SJCRH30 (cell line): ENCODE results near the gene RELCH. TPM values are rescaled to one million over a fixed set of nuclear protein-coding genes. Genes with fewer than 3 reads are reported as not detected.

ENCODE experiments used
- DNase-seq, 2 experiments: peaks; one replicate each; pipeline ENCODE4 v3.0.0-alpha.2; 2015 to 2020
- H3K27ac ChIP-seq: fragments of 250-450 bp; sonication (Bioruptor Pico); 2 replicates; pipeline ENCODE4 v1.5.1; 2020; ENCODE audit warnings: mild to moderate bottlenecking, moderate library complexity
- H3K27me3 ChIP-seq: fragments of 250-450 bp; sonication (Bioruptor Pico); 2 replicates; pipeline ENCODE4 v1.5.1; 2020; ENCODE audit warnings: mild to moderate bottlenecking, moderate library complexity
- H3K36me3 ChIP-seq: fragments of 250-450 bp; sonication (Bioruptor Pico); 2 replicates; pipeline ENCODE4 v1.5.1; 2020; ENCODE audit warnings: mild to moderate bottlenecking, moderate library complexity
- H3K4me1 ChIP-seq: fragments of 250-450 bp; sonication (Bioruptor Pico); 2 replicates; pipeline ENCODE4 v1.5.1; 2020; ENCODE audit warnings: mild to moderate bottlenecking, moderate library complexity
- H3K4me3 ChIP-seq: fragments of 250-450 bp; sonication (Bioruptor Pico); 2 replicates; pipeline ENCODE4 v1.5.1; 2020; ENCODE audit warnings: mild to moderate bottlenecking, moderate library complexity
- H3K9me3 ChIP-seq: fragments of 250-450 bp; sonication (Bioruptor Pico); replicated peaks from 2 replicates; pipeline ENCODE4 v1.5.1; 2020; ENCODE audit warnings: mild to moderate bottlenecking, moderate library complexity
- total RNA-seq: library from RNA; depleted of rRNA; stranded (reverse); fragments of >200 nt; shearing (Covaris generic); gene quantifications from 2 replicates; pipeline ENCODE4 v1.2.3, GENCODE V29; 2014; rRNA removed

RELCH gene
- total RNA-seq, 1 experiment from 2014 or later = 16.5 TPM

- Histone ChIP-seq H3K27ac (no peak overlapping the region), H3K4me3 (no peak overlapping the region), H3K36me3 (no peaks in the 10 kb centered on the region), H3K27me3 (no peaks in the 10 kb centered on the region), H3K9me3 (no peaks in the 10 kb centered on the region), H3K4me1 (no peaks in the 10 kb centered on the region)
- no peak for DNase-seq
These were observed 156.3 kb downstream of the RELCH start for GRCh38 chr18:62343316-62343715.

GRCh38 chr18:62345909-62346308 is 158.9 kb downstream of the RELCH start:
- no peaks in the 10 kb centered on the region for H3K9me3 ChIP-seq
- H3K27ac ChIP-seq = no peak overlapping the region
- no peak for DNase-seq
- H3K4me3 ChIP-seq = no peak overlapping the region
- H3K27me3 ChIP-seq = no peaks in the 10 kb centered on the region
- no peaks in the 10 kb centered on the region for H3K4me1 ChIP-seq
- no peaks in the 10 kb centered on the region for H3K36me3 ChIP-seq

GRCh38 chr18:62346333-62347088 is 159.5 kb downstream of the RELCH start:
- Histone ChIP-seq H3K27ac (no peak overlapping the region), H3K4me3 (no peak overlapping the region), H3K9me3 (no peaks in the 10 kb centered on the region), H3K4me1 (no peaks in the 10 kb centered on the region), H3K36me3 (no peaks in the 10 kb centered on the region), H3K27me3 (no peaks in the 10 kb centered on the region)
- DNase-seq = no peak

GRCh38 chr18:62347089-62347506 is 160.0 kb downstream of the RELCH start:
- Histone ChIP-seq H3K27me3 (no peaks in the 10 kb centered on the region), H3K9me3 (no peaks in the 10 kb centered on the region)
- no peak for DNase-seq

GRCh38 chr18:62348474-62348873 is 161.4 kb downstream of the RELCH start:
- Histone ChIP-seq H3K36me3 (no peaks in the 10 kb centered on the region), H3K4me1 (no peaks in the 10 kb centered on the region), H3K27ac (no peak overlapping the region), H3K9me3 (no peaks in the 10 kb centered on the region), H3K4me3 (no peak overlapping the region), H3K27me3 (no peaks in the 10 kb centered on the region)
- no peak for DNase-seq

More at GRCh38 chr18:62347089-62347506, 160.0 kb downstream of the RELCH start:
- Histone ChIP-seq H3K27ac (no peak overlapping the region), H3K4me3 (no peak overlapping the region), H3K36me3 (no peaks in the 10 kb centered on the region), H3K4me1 (no peaks in the 10 kb centered on the region)

- H3K36me3 ChIP-seq = no peaks in the 10 kb centered on the region
- H3K27ac ChIP-seq = no peak overlapping the region
- no peaks in the 10 kb centered on the region for H3K9me3 ChIP-seq
- H3K4me3 ChIP-seq = no peak overlapping the region
- DNase-seq = no peak
- no peaks in the 10 kb centered on the region for H3K4me1 ChIP-seq
- no peaks in the 10 kb centered on the region for H3K27me3 ChIP-seq
These were observed 166.1 kb downstream of the RELCH start for GRCh38 chr18:62353170-62353569.

GRCh38 chr18:62354151-62354550 is 167.1 kb downstream of the RELCH start:
- H3K27ac ChIP-seq = no peak overlapping the region
- H3K4me3 ChIP-seq = no peak overlapping the region
- H3K36me3 ChIP-seq = no peaks in the 10 kb centered on the region
- H3K4me1 ChIP-seq = no peaks in the 10 kb centered on the region
- H3K27me3 ChIP-seq = no peaks in the 10 kb centered on the region
- no peak for DNase-seq
- no peaks in the 10 kb centered on the region for H3K9me3 ChIP-seq

- Histone ChIP-seq H3K4me3 (no peak overlapping the region), H3K27ac (no peak overlapping the region), H3K9me3 (no peaks in the 10 kb centered on the region), H3K27me3 (no peaks in the 10 kb centered on the region), H3K4me1 (no peaks in the 10 kb centered on the region), H3K36me3 (no peaks in the 10 kb centered on the region)
- DNase-seq = no peak
These were observed 170.1 kb downstream of the RELCH start for GRCh38 chr18:62357079-62357719.

Other genes starting within 250 kb of the RELCH start
- gene PIGN, start 199 bp upstream of the RELCH start, total RNA-seq = 19.0 and 22.1 TPM in 2 replicates
- 0.08 TPM in 2 replicates for gene TNFRSF11A, start 138.1 kb downstream of the RELCH start, total RNA-seq